Dedifferentiated amniotic fluid mesenchymal stem cell (primary cell): Measurements from ENCODE around the gene TCEAL5.
"Not testable (repeated sequence)": the region's sequence is repeated elsewhere in the genome, so short reads cannot be mapped to it uniquely, and the experiment has no call there.

Experiments used
- DNase-seq: peaks from one replicate; pipeline ENCODE4 v3.0.0-alpha.2; 2016; ENCODE audit errors: extremely low spot score

TCEAL5 gene, protein sequence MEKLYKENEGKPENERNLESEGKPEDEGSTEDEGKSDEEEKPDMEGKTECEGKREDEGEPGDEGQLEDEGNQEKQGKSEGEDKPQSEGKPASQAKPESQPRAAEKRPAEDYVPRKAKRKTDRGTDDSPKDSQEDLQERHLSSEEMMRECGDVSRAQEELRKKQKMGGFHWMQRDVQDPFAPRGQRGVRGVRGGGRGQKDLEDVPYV

DNA sequence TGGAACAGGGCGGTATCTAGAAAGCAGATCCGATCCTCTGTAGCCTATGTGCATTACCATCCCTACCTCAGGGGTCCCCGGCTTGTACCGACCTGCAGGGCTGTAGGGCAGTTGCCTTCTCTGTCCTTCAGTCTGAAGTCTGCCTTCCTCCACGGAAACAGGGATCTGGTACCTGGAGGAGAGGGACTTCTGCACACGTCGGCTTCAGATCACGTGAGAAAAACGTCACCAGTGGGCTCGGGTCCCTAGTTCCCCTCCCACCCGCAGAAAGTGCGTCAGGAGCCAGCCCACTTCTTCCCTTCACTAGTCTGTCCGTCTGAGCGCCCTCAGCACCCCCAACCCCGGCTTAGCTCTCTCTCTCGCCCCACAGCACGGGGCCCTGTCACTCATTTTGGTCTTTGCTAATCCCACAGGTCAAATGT lies at the start of gene TCEAL5:
Gene TCEAL5, minus strand, starts transcription at position 170 of the 422 bp plus-strand sequence. CDS start 2,187 bp downstream, outside the sequence.
- no peak for DNase-seq

DNA sequence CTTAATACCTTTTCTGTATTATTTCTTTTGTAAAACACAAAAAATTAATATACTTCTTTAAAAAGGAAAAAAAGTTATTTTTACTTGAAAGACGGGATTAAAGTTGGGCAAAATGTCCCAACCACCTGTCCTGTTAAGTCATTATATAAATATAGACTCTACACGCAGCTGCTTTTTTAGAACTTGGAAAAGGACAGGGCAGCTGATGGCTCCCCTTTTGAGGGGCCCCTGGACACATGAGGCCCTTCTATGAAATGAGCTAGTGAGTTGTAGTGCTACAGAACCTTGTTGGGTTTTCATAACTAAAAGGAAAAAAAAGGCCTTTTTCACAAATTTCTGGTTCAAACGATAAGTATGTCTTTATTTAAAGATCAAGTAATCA lies 34.8 kb upstream of the TCEAL5 start:
- DNase-seq: no peak

DNA sequence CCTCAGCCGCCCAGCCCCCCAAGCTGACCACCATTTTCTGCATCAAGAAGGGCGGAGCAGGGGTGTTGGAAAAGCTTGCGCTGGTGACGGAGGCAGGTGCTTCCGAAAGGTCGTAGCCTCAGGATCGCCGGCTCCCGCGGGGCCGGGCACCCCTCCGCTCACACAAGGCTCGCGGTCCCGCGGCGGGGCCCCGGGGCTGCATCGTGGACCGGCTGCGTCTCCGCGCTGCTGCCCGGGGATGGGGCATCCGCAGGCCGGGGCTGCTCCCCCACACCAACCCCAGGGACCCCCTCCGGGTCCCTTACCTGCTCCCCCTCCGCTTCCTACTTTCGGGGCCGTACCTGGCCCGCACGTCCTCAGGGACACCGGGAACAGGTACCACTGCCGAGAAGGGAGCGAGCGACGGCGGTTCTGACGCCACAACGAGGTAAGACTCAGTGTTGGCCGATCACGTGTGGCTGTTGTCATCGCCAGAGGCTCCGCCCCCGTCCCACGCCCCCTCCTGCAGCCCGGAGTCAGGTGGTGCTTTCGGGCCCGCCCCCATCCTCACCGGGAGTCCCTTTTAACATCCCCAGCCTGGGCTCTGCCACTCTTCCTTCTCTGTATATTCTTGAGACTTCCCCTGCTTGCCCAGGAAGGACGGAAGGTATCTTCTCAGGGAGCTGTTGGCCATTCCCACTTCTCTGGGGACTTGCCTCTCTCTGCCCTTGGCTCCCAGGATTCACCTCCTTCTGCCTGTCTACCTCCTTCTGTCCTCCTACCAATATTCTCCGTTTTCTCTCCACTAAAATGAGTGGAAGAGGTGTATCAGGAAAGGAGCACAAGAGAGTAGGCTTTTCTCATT lies 34.2 kb upstream of the TCEAL5 start, which contains the start of gene BEX2:
Gene BEX2, minus strand, starts transcription at position 436 of the 844 bp plus-strand sequence. CDS start 1,014 bp downstream, outside the sequence.
- DNase-seq: no peak

DNA sequence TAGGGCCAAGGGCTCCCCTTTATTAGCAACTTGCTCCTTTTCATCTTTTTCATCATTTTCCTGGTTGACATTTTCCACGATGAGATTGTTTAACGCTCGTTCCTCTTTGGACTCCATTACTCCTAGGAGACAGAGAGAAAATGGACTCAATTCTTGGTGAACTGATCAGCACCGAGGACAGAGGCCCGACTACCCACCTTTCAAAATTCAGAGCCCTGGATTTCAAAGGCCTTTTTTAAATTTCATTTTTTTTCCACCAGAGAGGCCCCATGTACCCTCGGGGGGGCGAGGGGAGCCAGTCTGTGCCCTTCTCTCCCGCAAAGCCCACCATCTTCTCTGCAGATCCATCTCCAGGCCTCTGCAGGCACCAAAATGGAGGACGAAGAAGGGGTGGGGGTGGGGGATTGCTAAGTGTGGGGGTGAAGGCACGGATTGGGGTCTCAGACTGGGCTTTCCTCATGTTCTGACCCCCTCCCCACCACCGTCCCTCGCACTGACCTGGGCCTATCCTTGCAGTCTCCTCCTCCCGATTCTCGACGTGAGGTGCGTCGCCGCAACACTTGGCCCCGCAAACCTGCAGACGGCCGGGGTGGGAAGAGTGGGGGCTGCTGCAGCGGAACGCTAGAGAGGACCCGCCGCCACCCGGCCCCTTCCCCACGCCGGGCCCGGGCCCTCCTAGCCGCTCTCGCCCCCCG lies 33.5 kb upstream of the TCEAL5 start:
- DNase-seq: no peak

DNA sequence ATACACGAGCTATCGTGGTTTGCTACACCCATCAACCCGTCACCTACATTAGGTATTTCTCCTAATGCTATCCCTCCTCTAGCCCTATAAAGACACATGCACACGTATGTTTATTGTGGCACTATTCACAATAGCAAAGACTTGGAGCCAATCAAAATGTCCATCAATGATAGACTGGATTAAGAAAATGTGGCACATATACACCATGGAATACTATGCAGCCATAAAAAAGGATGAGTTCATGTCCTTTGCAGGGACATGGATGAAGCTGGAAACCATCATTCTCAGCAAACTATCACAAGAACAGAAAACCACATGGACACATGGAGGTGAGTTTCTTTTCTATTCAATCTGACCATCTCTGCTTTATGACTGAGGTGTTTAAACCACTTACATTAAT lies 29.1 kb upstream of the TCEAL5 start:
- not testable (repeated sequence) for DNase-seq

DNA sequence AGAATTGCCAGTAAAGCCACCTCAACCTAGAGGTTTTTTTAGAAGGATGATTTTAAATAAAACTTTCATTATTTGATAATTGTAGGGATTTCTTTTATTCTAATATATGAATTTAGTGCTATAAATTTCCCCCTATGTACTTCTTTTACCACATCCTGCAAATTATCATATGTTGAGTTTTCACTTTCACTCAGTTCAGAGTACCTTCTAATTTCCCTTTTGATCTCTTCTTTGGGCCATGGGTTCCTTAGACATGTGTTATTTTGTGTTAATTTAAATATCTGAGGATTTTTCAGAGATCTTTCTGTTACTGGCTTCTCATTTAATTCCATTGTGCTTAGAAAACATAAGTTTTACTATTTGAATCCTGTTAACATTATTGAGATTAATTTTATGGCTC lies 28.2 kb upstream of the TCEAL5 start:
- no peak for DNase-seq

DNA sequence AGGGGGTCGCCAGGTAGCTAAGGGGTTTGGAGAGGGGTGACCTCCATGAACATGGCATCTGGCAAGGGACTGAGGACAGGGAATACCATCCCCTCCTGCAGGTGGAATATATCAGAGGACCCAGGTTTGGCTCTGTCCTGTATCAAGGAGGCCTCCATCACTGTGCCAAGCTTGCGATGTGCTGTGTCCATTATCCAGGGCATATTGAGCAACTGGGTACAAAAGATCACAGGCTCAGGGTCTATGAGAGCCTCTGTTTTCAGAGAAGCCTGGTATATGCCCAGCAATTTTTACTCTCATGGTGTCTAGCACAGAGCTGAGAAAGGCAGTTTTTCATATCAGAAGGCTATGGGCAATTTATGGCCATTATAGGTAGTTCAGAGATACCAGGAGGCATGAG lies 16.6 kb upstream of the TCEAL5 start:
- DNase-seq: no peak

DNA sequence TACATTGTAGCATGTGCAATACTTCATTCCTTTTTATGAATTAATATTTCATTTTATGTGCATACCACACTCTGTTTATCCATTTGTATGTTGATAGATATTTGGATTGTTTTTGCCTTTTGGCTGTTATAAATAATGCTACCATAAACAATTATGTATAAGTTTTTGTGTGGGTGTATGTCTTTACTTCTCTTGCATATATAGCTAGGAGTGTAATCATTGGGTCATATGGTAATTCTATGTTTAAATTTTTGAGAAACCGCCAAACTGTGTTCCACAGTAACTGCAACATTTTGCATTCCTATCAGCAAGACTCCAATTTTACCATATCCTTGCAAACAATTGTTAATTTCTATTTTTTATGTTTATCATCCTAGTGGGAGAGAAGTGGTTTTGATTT lies 3.1 kb upstream of the TCEAL5 start:
- DNase-seq: no peak

DNA sequence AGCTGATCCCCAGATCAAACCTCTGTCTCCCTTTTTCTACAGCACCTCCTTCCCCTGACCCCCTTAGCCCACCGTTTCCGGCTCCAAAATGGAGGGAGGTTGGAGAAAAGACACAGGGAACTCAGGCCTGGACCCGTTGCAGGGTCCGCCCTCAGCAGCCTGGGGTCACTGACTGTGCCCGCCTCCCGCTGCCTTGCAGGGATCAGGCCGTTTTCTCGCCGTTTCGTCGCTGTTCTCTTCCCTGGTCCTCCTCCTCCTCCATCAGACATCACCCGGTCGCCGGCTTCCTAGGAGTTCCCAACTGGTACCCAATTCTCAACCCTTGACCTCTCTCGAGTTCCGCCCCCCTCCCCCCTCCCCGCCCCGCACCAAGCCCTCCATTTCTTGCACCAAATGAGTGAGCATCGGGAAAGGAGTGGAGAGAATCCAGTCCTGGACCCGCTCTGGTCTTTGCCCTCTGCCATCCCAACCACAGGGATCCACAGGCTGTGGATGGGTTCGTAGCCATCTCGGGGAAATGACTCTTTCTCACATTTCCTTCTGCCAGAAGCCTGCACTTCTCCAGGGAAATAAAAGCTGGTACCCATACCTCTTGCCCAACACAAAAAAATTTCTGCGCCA lies 493 bp downstream of the TCEAL5 start:
- no peak for DNase-seq

DNA sequence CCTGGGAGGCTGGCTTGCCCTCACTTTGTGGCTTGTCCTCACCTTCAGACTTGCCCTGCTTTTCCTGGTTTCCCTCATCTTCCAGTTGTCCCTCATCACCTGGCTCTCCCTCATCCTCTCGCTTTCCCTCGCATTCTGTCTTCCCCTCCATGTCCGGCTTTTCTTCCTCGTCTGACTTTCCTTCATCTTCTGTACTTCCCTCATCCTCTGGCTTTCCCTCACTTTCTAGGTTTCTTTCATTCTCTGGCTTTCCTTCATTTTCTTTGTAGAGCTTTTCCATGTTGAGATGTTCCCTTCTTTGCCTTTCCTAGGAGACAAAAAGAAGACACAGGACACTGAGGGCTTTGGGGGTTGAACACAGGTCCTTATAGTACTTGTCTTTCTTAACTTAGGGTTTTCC lies 2.3 kb downstream of the TCEAL5 start:
- DNase-seq: no peak

DNA sequence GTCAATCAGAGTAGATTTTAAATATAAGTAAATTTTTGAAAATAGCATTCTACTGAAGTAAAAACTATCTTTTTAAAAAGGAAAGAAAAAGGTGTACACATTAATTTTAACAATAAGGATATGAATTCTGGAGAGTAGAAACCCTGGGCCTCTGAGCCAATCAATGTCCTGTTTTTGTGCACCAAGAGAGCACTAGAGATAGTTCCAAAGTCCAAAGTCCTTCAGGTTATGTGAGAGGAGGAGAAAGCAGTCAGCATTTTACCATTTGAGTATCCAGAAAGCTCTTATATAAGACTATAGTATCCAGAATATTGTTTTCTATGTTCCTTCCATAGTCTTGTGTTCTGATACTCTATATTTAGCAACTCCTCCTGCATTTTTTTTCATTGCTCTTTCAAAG lies 18.3 kb downstream of the TCEAL5 start:
- no peak for DNase-seq

DNA sequence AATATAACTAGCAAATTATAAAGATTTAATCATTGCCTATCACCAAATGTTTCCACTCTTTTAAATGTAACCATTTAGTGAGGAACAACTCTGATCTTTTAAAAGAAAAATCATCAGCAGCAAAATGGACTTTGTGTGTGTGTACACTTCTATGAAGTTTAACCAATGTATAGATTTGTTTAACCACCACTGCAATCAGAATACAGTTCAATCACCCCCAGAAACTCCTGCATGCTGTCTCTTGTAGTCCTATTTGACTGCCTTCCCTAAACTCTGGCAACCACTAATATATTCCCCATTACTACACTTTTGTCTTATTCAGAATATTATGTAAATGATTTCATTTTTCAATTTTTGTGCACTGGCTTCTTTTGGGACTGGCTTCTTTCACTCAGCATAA lies 19.9 kb downstream of the TCEAL5 start:
- DNase-seq: no peak

DNA sequence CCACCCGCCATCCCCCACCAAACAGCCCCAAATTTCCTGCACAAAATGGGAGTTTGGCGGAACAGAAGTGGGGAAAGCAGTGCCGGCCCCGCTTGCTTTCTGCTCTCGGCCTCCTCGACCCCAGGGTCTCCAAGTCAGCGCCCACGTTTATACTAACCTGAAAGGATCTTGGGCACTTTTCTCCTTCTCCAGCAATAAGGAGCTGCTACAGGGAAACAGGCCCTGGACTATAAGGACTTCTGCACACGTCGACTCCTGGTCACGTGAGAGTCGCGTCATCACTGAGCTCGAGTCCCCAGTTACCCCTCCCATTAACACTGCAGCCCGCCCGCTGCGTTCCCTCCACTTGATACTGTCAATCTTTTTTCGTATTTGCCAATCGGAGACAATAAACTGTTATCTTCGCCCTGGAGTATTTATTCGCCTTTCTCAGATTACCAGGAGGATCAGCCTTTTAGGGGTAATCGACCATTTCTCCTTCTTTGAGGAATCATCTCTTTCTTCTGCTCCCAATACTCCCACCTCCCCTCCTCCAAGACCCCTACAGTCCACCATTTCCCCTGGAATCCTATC lies 21.5 kb downstream of the TCEAL5 start, which contains the start of gene TCEAL8:
Gene TCEAL8, minus strand, starts transcription at position 235 of the 573 bp plus-strand sequence. CDS start 1,176 bp downstream, outside the sequence.
- peak; percentile 70 for DNase-seq

DNA sequence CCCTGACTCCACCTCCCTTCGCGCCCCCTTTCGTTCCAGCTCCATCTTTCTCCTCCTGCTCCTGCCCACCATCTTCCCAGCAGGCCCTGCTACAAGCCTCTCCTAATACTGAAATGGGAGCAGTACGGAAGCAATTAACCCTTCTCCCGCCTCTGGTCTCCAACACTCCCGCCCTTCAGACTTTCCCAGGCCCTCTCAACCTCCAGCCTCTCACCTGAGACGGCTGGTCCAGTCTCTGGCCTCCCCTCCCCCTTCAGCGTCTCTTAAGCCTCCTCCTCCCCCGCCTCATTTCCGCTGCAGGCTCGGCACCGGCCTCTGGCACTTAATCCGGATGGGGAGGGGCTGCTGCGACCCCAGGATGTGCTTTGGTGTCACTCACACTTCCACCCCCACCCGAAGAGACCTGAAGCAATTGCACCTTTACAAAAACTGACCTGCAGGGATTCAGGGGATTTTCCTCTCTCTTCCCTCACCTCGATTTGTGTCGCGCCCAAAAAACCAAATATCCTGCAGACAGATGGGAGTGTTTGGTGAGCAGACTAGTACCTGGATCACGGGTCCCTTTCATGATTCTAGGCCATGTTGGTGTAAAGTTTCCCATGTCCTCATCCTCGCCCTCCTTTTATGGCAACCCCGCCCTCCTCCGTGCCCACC lies 22.3 kb downstream of the TCEAL5 start:
- no peak for DNase-seq

DNA sequence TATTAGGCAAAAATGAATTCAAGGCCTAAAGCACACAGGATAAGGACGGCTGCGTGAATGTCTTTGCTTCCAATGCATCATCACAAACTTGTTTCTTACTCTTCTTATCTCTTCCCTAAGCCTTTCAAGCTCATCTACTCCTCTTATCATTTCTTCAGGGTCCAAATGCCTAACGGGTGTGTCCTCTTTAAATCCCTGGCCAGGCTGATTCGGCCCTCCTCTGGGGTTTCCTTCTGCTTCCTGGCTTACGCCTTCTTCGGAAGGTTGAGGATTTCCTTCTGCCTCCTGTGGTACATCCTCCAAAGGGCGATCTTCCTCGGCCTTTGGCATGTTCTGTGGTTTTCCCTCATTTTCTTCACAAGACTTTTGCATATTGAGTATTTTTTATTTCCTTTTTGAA lies 22.9 kb downstream of the TCEAL5 start:
- DNase-seq: no peak

DNA sequence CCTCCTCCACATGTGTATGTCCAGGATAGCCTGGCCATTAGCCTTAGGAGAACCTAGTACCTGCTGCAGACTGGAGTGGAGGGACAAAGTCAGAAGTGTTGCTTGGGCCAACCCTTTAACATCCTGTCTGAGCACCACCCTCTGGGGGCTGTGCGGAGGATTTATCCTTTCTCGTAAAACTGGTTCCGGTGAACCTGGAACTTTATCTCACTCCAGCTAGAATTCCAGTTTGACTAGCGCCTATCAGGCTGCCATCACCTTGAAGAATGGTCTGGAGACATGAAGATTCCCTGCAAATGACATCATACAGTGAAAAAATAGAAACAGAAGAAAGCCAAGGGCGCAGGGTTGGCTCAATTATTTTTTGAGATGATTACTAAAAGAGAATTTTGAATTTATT lies 25.6 kb downstream of the TCEAL5 start:
- DNase-seq: no peak

DNA sequence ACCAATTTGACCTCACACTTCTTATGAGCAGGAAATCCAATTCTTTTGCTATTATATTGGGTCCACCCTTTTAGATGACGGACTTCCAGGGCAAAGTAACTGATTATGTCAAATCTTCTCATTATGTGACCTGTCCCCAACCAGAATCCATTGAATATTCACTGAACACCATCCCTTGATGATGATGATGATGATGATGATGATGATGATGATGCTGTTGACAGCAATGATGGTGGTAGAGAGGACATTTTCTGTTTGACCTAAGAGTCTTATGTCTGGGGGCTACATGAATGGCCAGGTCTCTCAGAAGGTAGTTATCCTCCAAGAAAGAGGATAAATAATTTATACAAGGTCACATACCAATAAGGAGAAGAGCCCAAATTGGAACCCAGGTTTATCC lies 26.7 kb downstream of the TCEAL5 start:
- no peak for DNase-seq

DNA sequence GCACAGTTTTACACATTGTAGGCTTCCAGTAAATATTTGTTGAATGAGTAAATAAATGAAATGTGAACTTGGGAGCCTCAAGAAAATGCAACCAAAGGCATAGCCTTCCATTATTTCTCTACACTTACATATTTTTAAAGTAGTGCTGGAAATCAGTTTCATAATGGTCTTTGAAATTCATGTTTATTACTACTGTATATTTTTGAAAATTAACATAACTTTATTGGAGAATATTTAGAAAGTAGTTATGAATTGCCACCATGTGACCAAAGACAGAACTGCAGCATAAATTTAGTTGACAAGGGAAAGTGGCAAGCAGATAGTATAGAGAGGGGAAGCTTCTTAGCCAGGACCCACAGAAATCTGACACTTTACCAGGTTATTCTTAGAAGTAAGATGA lies 28.0 kb downstream of the TCEAL5 start:
- no peak for DNase-seq

DNA sequence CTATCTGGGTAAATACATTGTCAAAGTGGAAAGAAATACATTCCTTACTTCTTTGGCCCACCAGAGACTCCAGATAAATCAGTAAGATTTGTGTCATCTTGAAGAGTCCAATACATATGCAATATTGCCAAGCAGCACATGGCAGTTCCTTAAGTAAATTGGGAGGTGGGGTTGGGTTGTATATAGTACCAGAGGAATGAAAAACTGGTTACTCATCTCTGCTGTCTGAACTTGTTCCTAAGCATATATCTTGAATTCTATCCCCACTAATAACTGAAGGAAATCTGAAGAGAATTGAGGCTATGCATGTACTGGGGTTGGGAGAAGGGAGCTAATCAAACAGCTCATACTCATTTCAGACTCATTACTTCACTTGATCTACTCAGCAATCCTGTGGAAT lies 36.4 kb downstream of the TCEAL5 start:
- DNase-seq: no peak

DNA sequence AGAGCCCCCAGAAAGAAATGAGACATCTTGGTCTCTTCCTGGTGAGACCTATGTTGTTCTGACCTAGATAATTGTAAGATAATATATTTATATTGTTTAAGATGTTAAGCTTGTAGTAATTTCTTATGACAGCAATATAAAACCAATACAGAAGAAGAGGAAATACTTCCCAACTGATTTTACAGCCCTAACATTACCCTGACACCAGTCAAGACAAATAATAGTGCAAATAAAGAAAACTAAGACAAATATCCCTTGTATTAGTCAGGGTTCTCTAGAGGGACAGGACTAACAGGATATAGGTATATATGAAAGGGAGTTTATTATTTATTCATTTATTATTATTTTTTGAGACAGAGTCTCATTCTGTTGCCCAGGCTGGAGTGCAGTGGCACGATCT lies 40.3 kb downstream of the TCEAL5 start:
- DNase-seq: no peak

DNA sequence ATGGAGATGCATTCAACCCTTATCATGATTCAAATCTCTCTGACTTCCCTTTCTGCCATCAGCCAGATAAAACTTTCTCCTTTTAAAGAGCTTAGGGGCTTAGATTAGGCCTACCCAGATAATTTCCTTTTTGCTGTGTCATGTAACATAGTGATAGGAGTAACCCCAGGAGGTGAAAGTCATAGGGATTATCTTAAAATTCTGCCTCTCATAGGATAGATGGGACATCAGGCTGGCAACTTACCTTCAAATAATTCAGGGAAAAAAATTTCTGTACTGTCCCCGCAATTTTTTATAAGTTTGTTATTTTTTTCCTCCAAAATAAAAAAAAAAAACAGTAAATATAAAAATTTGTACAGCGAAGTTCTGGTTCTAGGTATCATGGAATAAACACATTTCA lies 40.9 kb downstream of the TCEAL5 start:
- DNase-seq: not testable (repeated sequence)
